Stimulated activated CD8-positive, alpha-beta memory T cell treated with anti-CD3 and anti-CD28 coated beads, Interleukin-15, amount 100 ng/mL, for 24 hours (primary cell): ENCODE results near the gene RAD18.

Experiments
- DNase-seq: peaks from one replicate; pipeline ENCODE4 v3.0.0-alpha.2; 2020; ENCODE audit warnings: low read depth

The RAD18 gene

GRCh38 chr3:8985876-8986275 lies 22.6 kb upstream of the RAD18 start:
- DNase-seq: no peak

DNA sequence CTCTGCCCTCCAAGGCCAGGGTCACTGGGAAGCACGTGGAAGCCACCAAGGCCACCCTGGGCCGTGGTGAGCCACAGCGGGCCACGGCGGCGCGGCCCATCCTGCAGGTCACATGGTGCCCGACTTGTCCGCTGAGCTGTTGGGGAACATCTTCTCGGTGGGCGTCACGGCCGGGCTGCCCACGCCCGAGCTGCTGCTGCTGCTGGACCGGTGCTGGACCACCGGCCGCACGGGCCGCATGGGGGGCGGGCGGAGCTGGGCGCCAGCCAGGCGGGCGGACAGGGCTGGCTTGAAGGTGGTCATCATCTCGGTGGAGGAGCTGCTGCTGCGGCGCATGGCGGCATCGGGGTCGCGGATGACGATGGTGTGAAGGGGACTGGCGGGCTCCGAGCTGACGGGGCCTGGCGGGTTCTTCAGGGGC lies 22.1 kb upstream of the RAD18 start:
- no peak for DNase-seq

DNA sequence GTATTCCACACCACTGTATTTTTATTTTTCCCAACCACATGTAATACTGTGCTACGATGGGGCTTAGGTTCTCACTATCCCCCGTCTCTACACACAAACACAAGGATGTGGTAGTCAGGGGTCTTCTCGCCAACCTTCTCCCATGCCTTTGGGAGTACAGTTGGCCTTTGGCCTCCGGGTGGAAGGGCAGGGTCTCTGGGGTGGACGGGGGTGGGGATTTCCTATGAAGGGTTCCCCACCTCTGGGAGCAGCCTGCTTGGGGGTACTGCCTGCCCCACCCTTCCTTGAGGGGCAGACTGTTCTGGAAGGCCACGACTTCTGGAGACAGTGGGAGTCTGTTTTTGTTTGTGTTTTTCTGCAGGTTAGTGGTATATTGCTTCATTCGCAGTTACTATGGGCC lies 21.3 kb upstream of the RAD18 start:
- no peak for DNase-seq

DNA sequence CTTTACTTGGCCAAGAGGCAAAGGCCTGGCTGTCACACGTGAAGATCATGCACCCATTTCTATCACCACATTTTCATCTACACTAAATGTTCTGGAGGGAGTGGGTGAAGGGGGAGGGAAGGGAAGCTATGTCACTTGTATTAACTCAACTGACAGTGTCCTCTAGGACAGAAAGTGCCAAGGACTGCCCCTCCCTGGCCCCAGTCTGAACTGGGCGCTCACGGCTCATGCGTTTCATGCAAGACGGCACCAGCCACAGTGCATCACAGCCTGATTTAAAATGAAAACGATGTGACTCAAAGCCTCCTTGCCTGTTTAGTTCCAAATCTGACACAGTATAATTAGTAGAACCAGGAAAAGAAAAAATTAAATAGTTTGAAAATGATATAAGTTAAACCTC lies 20.8 kb upstream of the RAD18 start:
- DNase-seq: no peak

GRCh38 chr3:8983591-8983990 lies 20.3 kb upstream of the RAD18 start:
- no peak for DNase-seq

DNA sequence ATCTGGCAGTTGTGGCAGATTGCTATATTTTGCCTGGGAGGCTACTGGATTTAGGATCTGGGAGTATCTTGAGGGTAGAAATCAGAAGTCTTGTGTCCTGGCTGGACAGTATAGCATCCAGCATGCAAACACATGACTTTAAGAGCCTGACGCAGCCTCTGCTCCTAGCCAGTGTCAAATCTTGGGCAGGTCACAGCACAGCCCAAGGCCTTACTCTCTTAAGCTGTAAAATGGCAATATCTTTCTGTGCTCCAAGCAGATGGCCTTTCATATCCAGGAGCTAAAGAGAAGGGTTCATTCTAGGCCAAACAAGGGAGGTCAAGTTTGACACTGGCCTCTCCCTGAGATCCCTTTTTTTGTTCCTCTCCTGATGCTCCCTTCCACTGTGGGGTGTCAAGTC lies 19.8 kb upstream of the RAD18 start:
- DNase-seq: no peak

DNA sequence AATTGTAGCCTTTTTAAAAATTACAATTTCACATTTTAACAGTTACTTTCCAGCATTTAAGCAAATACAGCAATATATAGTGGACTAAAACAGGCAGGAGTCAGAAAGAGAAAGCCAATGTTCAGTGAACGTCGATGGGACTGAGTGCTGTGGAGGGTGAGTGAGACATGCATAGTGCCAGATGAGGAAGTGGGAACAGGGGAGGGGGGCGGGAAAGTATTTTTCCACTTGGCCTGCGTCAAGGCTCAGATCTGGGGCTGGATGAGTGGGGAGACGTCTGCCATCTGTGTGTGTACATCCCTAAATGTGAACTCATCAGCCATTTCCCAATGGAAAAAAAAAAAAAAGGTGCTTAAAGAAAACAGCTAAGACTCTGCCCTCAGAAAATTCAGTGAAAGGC lies 19.2 kb upstream of the RAD18 start:
- no peak for DNase-seq

DNA sequence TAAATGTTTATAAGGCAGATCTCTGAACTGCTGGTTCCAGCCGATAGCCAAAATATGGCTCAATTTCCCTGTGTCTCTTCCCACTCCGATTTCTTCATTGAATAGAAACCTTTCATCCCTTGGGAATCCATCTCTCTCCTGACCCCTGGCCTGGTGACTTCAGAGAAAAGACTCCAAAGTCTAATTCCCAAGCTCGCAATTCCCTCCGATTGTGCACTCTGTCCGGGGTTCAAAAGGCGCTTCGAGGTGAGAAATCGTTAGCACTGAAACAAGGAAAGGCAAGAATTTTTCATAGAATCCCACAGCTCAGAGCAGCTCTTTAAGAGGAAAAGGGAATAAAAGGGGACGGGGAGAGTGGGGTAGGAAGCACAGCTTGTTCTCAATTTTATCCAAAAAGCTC lies 18.4 kb upstream of the RAD18 start:
- no peak for DNase-seq

GRCh38 chr3:8981296-8981695 lies 18.0 kb upstream of the RAD18 start:
- DNase-seq: no peak

DNA sequence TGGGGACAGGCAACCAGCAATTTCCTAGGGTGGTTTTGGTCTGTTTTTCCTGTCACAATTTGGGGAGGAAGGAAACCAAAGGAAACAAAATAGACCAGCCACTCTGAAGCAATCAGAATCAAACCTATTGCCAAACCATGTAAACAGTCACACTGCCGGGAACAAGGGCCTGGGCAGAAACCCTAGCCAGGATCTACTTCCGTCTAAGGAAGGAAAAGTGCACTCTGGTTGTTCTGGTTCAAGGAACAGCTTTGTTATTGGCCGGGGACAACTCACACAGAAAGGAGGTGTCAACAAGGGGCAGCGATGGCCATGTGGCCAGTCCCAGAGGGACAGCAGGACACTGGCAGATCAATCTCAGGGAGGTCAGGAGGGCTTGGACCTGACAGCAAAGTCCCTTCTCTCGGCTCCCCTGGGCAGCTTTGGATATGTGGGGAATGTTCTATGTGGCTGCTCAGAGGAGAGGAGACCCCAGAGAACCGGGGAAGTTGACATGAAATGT lies 17.5 kb upstream of the RAD18 start:
- no peak for DNase-seq

DNA sequence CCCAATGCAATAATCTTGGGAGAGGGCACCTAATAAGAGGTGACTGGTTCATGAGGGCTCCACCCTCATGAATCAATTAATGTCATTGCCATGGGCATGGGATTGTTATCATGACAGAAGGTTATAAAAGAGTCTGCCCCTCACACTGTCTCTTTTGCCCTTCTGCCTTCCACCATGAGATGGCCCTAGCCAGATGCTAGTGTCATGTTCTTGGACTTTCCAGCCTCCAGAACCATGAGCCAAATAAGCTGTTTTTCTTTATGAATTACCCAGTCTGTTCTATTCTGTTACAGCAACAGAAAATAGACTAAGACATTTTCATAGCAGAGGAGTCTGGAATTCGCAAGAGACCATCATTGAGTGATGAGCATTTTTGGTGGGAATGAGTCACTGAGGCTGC lies 16.0 kb upstream of the RAD18 start:
- DNase-seq: no peak

DNA sequence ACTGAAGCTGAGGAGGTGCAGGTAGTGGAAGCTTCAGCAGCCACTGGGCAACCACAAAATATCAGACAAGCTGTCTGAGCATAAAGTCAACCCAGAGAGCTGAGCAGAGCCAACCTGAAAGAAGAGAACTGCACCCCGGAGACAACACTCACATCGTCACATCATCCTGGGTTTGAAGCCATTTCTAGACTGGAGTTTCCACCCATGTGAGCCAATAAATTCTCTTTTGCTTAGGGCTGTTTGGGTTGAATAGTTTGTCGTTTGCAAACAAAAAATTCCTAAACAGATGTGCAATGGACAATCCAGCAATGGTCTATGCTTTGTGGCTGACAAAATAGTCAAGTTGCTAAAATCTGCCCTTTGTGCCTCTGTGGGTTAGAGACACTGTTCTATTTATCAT lies 15.3 kb upstream of the RAD18 start:
- DNase-seq: no peak

DNA sequence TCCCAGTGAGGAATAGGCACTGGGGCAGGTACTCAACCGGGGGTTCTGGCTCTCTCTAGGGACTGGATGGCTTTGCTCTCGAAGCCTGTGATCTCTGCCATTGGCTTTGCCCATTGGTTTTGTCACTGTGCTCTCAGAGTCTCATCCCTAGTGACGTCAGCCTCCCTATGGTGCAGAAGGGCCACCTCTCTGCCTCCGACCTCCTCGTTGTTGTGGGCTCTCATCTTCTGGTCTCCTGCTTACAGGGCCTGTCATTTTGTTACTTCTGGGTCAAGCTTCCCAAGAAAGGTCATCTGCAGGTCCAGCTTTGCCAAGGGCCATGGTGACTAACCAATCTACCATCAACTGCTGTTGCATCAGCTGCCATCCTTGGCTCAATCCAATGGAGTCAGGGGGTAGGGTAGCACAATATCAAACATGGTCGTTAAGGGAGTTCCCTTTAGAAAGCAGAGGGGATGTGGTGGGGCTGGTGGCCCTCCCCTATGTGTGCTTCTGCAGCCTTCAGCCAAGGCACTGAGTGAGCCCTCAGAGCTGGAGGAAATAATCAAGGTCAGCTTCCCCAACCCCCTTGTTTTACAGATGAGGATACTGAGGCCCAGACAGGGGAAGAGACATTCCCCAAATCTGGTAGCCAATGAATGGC lies 13.4 kb upstream of the RAD18 start:
- DNase-seq: no peak

DNA sequence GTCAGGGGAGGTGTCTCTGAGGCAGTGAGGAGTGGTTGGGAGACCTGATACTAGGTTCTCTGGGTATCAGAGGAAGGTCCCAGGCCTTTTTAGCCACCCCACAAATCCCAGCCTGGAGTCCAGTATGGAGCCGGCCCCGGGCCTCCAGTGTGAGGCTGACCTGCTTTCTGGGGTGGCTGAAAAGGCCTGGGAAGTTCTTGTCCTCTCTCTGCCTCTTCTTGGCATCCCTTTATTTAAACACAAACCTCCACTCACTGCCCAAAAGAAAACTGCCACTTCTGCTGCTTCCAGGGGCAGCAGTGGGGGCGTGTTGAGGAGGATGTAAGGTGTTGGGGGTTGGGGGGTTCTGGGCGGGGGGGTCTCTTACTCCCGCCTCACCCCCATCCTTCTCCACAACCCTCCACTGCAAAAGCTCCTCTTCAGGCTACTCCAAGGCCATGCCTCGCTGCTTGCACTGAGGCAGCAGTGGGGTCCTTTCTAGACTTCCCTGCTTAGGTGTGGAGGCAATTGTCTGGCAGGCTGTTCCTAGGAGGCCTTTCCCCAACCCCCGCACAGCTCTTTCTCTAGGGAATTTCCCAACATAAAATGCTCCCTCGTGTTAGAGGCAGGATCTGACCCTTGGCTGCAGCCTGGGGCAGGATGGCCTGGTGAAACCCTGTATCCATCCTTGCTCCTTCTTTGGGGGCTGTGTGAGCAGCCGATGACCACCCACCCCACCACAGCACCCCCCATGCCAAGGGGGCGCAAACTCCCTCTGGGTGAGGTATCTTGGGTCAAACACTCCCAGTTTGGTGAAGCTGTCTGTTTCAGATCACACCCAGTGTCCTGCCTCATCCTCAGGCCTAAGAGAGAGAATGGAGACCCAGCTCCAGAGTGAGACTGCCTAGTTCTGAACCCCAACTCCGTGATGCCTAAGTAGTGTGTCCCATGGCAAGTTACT lies 12.1 kb upstream of the RAD18 start:
- no peak for DNase-seq

DNA sequence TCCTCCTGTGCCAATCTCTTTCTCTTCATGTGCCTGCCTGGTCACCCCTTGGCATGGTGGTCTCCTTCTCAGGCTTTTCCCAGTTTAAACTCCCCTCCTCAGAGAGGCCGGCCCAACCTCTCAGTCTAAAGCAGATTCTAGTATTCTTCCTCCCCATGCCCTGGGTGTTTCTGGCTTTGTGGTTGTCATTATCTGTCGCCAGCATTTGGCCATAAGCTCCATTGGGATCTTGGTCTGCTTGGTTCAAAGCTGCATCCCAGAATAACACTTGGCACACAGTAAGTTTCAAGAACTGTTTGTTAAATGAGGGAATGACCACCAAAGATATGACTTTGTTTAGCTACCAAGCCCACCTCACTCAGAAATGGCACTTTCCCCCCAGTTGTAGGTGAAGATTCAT lies 11.2 kb upstream of the RAD18 start:
- no peak for DNase-seq

DNA sequence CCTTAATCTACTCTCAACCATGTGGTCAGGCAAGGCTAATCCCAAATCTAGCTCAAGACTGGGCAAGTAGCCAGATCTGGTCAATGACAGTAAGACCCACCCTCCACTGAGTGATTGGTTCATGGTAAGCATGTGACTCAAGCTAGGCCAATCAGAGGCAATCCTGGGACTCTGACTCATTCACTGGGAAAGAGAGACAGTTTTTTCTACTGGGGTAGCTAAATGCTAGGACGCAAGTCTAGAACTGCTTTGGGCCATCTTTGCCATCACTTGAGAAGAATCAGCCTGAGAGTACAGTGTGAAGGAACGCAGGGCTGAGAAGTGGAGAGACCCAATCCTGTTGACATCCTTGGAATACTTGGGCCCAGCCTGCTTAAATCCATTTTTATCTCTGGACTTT lies 9.4 kb upstream of the RAD18 start:
- DNase-seq: no peak

GRCh38 chr3:8970971-8971589 lies 7.8 kb upstream of the RAD18 start:
- peak; percentile 36 for DNase-seq

GRCh38 chr3:8969241-8969640 lies 6.0 kb upstream of the RAD18 start:
- no peak for DNase-seq

GRCh38 chr3:8968375-8968882 lies 5.2 kb upstream of the RAD18 start:
- DNase-seq: no peak

- DNase-seq: no peak
Measured at GRCh38 chr3:8967553-8967952, 4.3 kb upstream of the RAD18 start.

DNA sequence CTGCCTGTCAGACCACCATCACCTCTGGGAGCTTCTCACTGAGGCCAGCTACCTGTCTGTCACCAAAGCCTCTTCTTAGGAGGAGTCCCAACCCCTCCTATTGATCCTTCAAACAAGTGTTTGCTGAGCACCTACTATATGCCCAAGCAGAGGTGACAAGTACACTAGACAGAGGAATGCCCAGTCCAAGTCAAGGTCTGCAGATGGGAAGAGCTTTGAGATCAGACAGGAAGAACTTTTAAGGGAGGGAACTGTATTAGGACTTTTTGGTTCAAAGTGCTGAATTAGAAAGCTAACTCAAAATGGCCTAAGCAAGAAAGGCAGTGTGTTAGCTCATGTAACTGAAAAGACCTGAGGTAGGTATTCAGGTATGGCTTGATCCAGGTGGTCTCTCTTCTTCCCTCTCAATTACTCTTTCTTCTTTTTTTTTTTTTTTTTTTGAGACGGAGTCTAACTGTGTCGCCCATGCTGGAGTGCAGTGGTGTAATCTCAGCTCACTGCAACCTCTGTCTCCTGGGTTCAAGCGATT lies 3.6 kb upstream of the RAD18 start:
- DNase-seq: no peak

DNA sequence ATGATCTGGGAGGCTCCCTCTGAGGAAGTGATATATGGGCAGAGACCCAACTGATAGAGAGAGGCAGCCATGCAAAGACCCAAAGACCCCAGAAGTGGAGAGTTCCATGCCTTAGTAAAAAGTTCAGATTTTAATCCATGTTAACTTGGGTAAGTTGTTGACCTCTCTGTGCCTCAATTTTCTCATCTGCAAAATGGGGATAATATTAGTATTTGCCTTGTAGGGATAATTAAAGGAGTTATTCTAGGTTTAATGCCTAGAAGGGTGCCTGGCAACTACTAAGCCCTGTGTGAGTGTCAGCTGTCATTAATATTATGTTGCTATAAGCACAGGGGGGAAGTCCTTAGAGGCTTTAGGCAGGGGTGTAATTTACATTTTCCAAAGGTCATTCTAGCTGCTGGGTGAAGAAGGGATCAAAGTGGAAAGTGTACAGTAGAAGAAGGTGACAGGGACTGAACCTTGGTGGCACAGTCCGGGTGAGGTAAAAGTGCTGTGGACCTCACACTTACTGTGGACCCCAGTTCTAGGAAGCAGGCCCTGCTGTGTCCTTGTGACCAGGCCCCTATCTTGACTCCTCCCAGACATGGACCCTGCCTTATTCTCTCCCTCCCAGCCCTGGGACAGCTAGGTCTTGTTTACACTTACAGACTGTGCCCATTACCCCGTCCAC lies 3.0 kb upstream of the RAD18 start:
- DNase-seq: no peak
